Measurements from ENCODE around the gene DNAJB9. TPM values are rescaled to one million over a fixed set of nuclear protein-coding genes. Genes with fewer than 3 reads are reported as not detected.

The DNAJB9 gene
- total RNA-seq, 1 donor: 85.7 TPM

- no peaks in the 10 kb centered on the region for H3K27me3 ChIP-seq (ENCODE audit: insufficient read depth, low read length)
These were observed 14.5 kb downstream of the DNAJB9 start for GRCh38 chr7:108584211-108584610.

GRCh38 chr7:108585843-108586242 is 16.2 kb downstream of the DNAJB9 start:
- no peak overlapping the region for H3K4me3 ChIP-seq (ENCODE audit: low read length)
- no peaks in the 10 kb centered on the region for H3K4me1 ChIP-seq (ENCODE audit: insufficient read depth, low read length)
- no peaks in the 10 kb centered on the region for H3K27me3 ChIP-seq (ENCODE audit: insufficient read depth, low read length)
- no peaks in the 10 kb centered on the region for H3K9me3 ChIP-seq (ENCODE audit: low read depth, low read length)

More at GRCh38 chr7:108584211-108584610, 14.5 kb downstream of the DNAJB9 start:
- no peaks in the 10 kb centered on the region for H3K9me3 ChIP-seq (ENCODE audit: low read depth, low read length)
- no peaks in the 10 kb centered on the region for H3K4me1 ChIP-seq (ENCODE audit: insufficient read depth, low read length)
- no peak overlapping the region for H3K4me3 ChIP-seq (ENCODE audit: low read length)

GRCh38 chr7:108586274-108586710 is 16.6 kb downstream of the DNAJB9 start:
- H3K27me3 ChIP-seq (ENCODE audit: insufficient read depth, low read length): no peaks in the 10 kb centered on the region
- H3K4me3 ChIP-seq (ENCODE audit: low read length): no peak overlapping the region
- no peaks in the 10 kb centered on the region for H3K9me3 ChIP-seq (ENCODE audit: low read depth, low read length)
- no peaks in the 10 kb centered on the region for H3K4me1 ChIP-seq (ENCODE audit: insufficient read depth, low read length)

- H3K4me3 ChIP-seq (ENCODE audit: low read length): no peak overlapping the region
- no peaks in the 10 kb centered on the region for H3K9me3 ChIP-seq (ENCODE audit: low read depth, low read length)
- H3K4me1 ChIP-seq (ENCODE audit: insufficient read depth, low read length): no peaks in the 10 kb centered on the region
- no peaks in the 10 kb centered on the region for H3K27me3 ChIP-seq (ENCODE audit: insufficient read depth, low read length)
These were observed 19.5 kb downstream of the DNAJB9 start for GRCh38 chr7:108589199-108589598.

- H3K4me1 ChIP-seq (ENCODE audit: insufficient read depth, low read length): no peaks in the 10 kb centered on the region
- H3K27me3 ChIP-seq (ENCODE audit: insufficient read depth, low read length): no peaks in the 10 kb centered on the region
- H3K9me3 ChIP-seq (ENCODE audit: low read depth, low read length): no peaks in the 10 kb centered on the region
- no peak overlapping the region for H3K4me3 ChIP-seq (ENCODE audit: low read length)
These were observed 20.2 kb downstream of the DNAJB9 start for GRCh38 chr7:108589874-108590273.

- no peaks in the 10 kb centered on the region for H3K9me3 ChIP-seq (ENCODE audit: low read depth, low read length)
- no peak overlapping the region for H3K4me3 ChIP-seq (ENCODE audit: low read length)
- H3K4me1 ChIP-seq (ENCODE audit: insufficient read depth, low read length): no peaks in the 10 kb centered on the region
- no peaks in the 10 kb centered on the region for H3K27me3 ChIP-seq (ENCODE audit: insufficient read depth, low read length)
These were observed 20.9 kb downstream of the DNAJB9 start for GRCh38 chr7:108590606-108591005.

GRCh38 chr7:108592646-108593201 is 23.1 kb downstream of the DNAJB9 start:
- no peaks in the 10 kb centered on the region for H3K27me3 ChIP-seq (ENCODE audit: insufficient read depth, low read length)
- H3K4me3 ChIP-seq (ENCODE audit: low read length): no peak overlapping the region
- no peaks in the 10 kb centered on the region for H3K9me3 ChIP-seq (ENCODE audit: low read depth, low read length)
- no peaks in the 10 kb centered on the region for H3K4me1 ChIP-seq (ENCODE audit: insufficient read depth, low read length)

- no peaks in the 10 kb centered on the region for H3K9me3 ChIP-seq (ENCODE audit: low read depth, low read length)
- no peaks in the 10 kb centered on the region for H3K4me1 ChIP-seq (ENCODE audit: insufficient read depth, low read length)
- H3K4me3 ChIP-seq (ENCODE audit: low read length): no peak overlapping the region
- peaks cover 3% of the 10 kb centered on the region for H3K27me3 ChIP-seq (ENCODE audit: insufficient read depth, low read length)
These were observed 26.9 kb downstream of the DNAJB9 start for GRCh38 chr7:108596560-108596959.

GRCh38 chr7:108598153-108598552 is 28.5 kb downstream of the DNAJB9 start:
- Histone ChIP-seq H3K4me1 (ENCODE audit: insufficient read depth, low read length) (no peaks in the 10 kb centered on the region), H3K9me3 (ENCODE audit: low read depth, low read length) (no peaks in the 10 kb centered on the region), H3K27me3 (ENCODE audit: insufficient read depth, low read length) (peaks cover 3% of the 10 kb centered on the region), H3K4me3 (ENCODE audit: low read length) (no peak overlapping the region)

GRCh38 chr7:108598914-108599580 is 29.4 kb downstream of the DNAJB9 start:
- H3K9me3 ChIP-seq (ENCODE audit: low read depth, low read length): no peaks in the 10 kb centered on the region
- H3K4me1 ChIP-seq (ENCODE audit: insufficient read depth, low read length): no peaks in the 10 kb centered on the region
- peaks cover 3% of the 10 kb centered on the region for H3K27me3 ChIP-seq (ENCODE audit: insufficient read depth, low read length)
- H3K4me3 ChIP-seq (ENCODE audit: low read length): no peak overlapping the region

GRCh38 chr7:108600399-108600798 is 30.7 kb downstream of the DNAJB9 start:
- no peak overlapping the region for H3K4me3 ChIP-seq (ENCODE audit: low read length)
- H3K27me3 ChIP-seq (ENCODE audit: insufficient read depth, low read length): peaks cover 3% of the 10 kb centered on the region
- no peaks in the 10 kb centered on the region for H3K4me1 ChIP-seq (ENCODE audit: insufficient read depth, low read length)
- no peaks in the 10 kb centered on the region for H3K9me3 ChIP-seq (ENCODE audit: low read depth, low read length)

GRCh38 chr7:108603656-108604306 is 34.1 kb downstream of the DNAJB9 start:
- Histone ChIP-seq H3K4me1 (ENCODE audit: insufficient read depth, low read length) (no peaks in the 10 kb centered on the region), H3K27me3 (ENCODE audit: insufficient read depth, low read length) (peaks cover 3% of the 10 kb centered on the region), H3K9me3 (ENCODE audit: low read depth, low read length) (no peaks in the 10 kb centered on the region), H3K4me3 (ENCODE audit: low read length) (no peak overlapping the region)

- Histone ChIP-seq H3K27me3 (ENCODE audit: insufficient read depth, low read length) (no peaks in the 10 kb centered on the region), H3K4me1 (ENCODE audit: insufficient read depth, low read length) (no peaks in the 10 kb centered on the region), H3K4me3 (ENCODE audit: low read length) (no peak overlapping the region), H3K9me3 (ENCODE audit: low read depth, low read length) (no peaks in the 10 kb centered on the region)
These were observed 34.8 kb downstream of the DNAJB9 start for GRCh38 chr7:108604307-108605077.

GRCh38 chr7:108605559-108606201 is 36.0 kb downstream of the DNAJB9 start:
- no peak overlapping the region for H3K4me3 ChIP-seq (ENCODE audit: low read length)
- no peaks in the 10 kb centered on the region for H3K4me1 ChIP-seq (ENCODE audit: insufficient read depth, low read length)
- no peaks in the 10 kb centered on the region for H3K9me3 ChIP-seq (ENCODE audit: low read depth, low read length)
- no peaks in the 10 kb centered on the region for H3K27me3 ChIP-seq (ENCODE audit: insufficient read depth, low read length)

GRCh38 chr7:108609643-108610042 is 40.0 kb downstream of the DNAJB9 start:
- H3K27me3 ChIP-seq (ENCODE audit: insufficient read depth, low read length): no peaks in the 10 kb centered on the region
- no peaks in the 10 kb centered on the region for H3K4me1 ChIP-seq (ENCODE audit: insufficient read depth, low read length)
- no peaks in the 10 kb centered on the region for H3K9me3 ChIP-seq (ENCODE audit: low read depth, low read length)
- H3K4me3 ChIP-seq (ENCODE audit: low read length): no peak overlapping the region

All from mononuclear cell (primary cell).